Fibroblast of skin of right biceps (primary cell): ENCODE data around the gene IFNGR1.
"Not testable (repeated sequence)": the region's sequence is repeated elsewhere in the genome, so short reads cannot be mapped to it uniquely, and the experiment has no call there.

Experiments used
- DNase-seq: peaks from one replicate; pipeline ENCODE4 v3.0.0-alpha.2; 2013

The IFNGR1 gene

GRCh38 chr6:137235686-137236085 lies 16.5 kb upstream of the IFNGR1 start:
- DNase-seq = no peak

- peak; percentile 83 for DNase-seq
These were observed 15.0 kb upstream of the IFNGR1 start for GRCh38 chr6:137233911-137234863.

- no peak for DNase-seq
These were observed 12.7 kb upstream of the IFNGR1 start for GRCh38 chr6:137231895-137232294.

- DNase-seq = no peak
These were observed 11.9 kb upstream of the IFNGR1 start for GRCh38 chr6:137230956-137231555.

GRCh38 chr6:137230547-137230946 lies 11.4 kb upstream of the IFNGR1 start:
- no peak for DNase-seq

- DNase-seq = no peak
These were observed 10.0 kb upstream of the IFNGR1 start for GRCh38 chr6:137229075-137229759.

- no peak for DNase-seq
These were observed 8.7 kb upstream of the IFNGR1 start for GRCh38 chr6:137227871-137228302.

GRCh38 chr6:137226697-137227096 lies 7.5 kb upstream of the IFNGR1 start:
- DNase-seq = no peak

- DNase-seq = no peak
These were observed 5.6 kb upstream of the IFNGR1 start for GRCh38 chr6:137224799-137225198.

GRCh38 chr6:137223370-137224131 lies 4.4 kb upstream of the IFNGR1 start:
- peak; percentile 43 for DNase-seq

GRCh38 chr6:137222381-137222780 lies 3.2 kb upstream of the IFNGR1 start:
- DNase-seq = no peak

- DNase-seq = no peak
These were observed 573 bp upstream of the IFNGR1 start for GRCh38 chr6:137219664-137220252.

GRCh38 chr6:137218473-137218916 lies 690 bp downstream of the IFNGR1 start:
- peak; percentile 61 for DNase-seq

GRCh38 chr6:137217801-137218472 lies 1.2 kb downstream of the IFNGR1 start:
- DNase-seq = peak; percentile 5

GRCh38 chr6:137216875-137217553 lies 2.2 kb downstream of the IFNGR1 start:
- DNase-seq = no peak

GRCh38 chr6:137216106-137216505 lies 3.1 kb downstream of the IFNGR1 start:
- DNase-seq = no peak

- DNase-seq = not testable (repeated sequence)
These were observed 3.6 kb downstream of the IFNGR1 start for GRCh38 chr6:137215630-137216029.

- DNase-seq = peak; percentile 8
These were observed 4.3 kb downstream of the IFNGR1 start for GRCh38 chr6:137214931-137215330.

- no peak for DNase-seq
These were observed 5.4 kb downstream of the IFNGR1 start for GRCh38 chr6:137213813-137214212.

- no peak for DNase-seq
These were observed 5.8 kb downstream of the IFNGR1 start for GRCh38 chr6:137213331-137213740.

- no peak for DNase-seq
These were observed 7.3 kb downstream of the IFNGR1 start for GRCh38 chr6:137211910-137212309.
